ENCODE data around the gene TMEM141. TPM values are rescaled to one million over a fixed set of nuclear protein-coding genes. Genes with fewer than 3 reads are reported as not detected.
A peak's percentile ranks its signal among the peaks of the same experiment; 100 is the strongest.

TMEM141 gene
- total and polyA plus RNA-seq, 10 of the 15 experiments (the other 5 are each of a cell fraction or from before 2014, with no cell fraction given) = 7.8 to 48.6 (median 34.4) TPM

- DNase-seq (ENCODE audit: low read depth, low spot score) = no peak
- no peak overlapping the region for H3K9ac ChIP-seq (ENCODE audit: control insufficient read depth, insufficient read depth, low read length)
- in situ Hi-C loops (cut with MboI) (no loop called here), intact Hi-C loops (cut with micrococcal nuclease; ENCODE audit: unreplicated experiment) (no loop called here)
- ChIA-PET RAD21 (ENCODE audit: unreplicated experiment) (no interaction called here), SMC1A (ENCODE audit: uncharacterized antibody, unreplicated experiment) (interaction anchor here (1.3 to 3.7 kb wide), 3 partner anchors 13 to 23 kb away, joined by 3 to 23 read pairs (median 21); no protein-coding TSS in a partner anchor), POLR2A (no interaction called here), CTCF (interaction anchor here (0.7 to 9.3 kb wide), 4 partner anchors 18 to 472 kb away, joined by 3 to 163 read pairs (median 3); no protein-coding TSS in a partner anchor)
- H3K9me3 ChIP-seq (replicated peaks; ENCODE audit: control insufficient read depth, insufficient read depth, low read length) = no peaks in the 10 kb centered on the region
- ATAC-seq = no peak
- BruUV-seq (replicated peaks) = no TSS peak
- no peak for TF ChIP-seq NR2F1 (conservative IDR thresholded peaks at IDR 0.05)
- no peak for TF ChIP-seq CHD1 (IDR thresholded peaks at IDR 0.05; ENCODE audit: low read depth, low read length)
- no peak for TF ChIP-seq CEBPZ (IDR thresholded peaks at IDR 0.05; ENCODE audit: low read depth, low read length)
- TF ChIP-seq ZNF217 (IDR thresholded peaks at IDR 0.05) = no peak
- no peak for TF ChIP-seq RBBP5 (conservative IDR thresholded peaks at IDR 0.05)
- no peak for TF ChIP-seq EP300 (IDR thresholded peaks at IDR 0.05; ENCODE audit: borderline replicate concordance in 1 of 2, control insufficient read depth in 1 of 2, low read depth in 2 of 2, low read length in 2 of 2)
- no peak for TF ChIP-seq LARP7 (IDR thresholded peaks at IDR 0.05)
- no peak for TF ChIP-seq SIX5 (IDR thresholded peaks at IDR 0.05; ENCODE audit: low read depth, low read length, severe bottlenecking)
- no peak for TF ChIP-seq PAX5 (IDR thresholded peaks at IDR 0.05; ENCODE audit: borderline replicate concordance, low read depth, low read length)
- TF ChIP-seq, protein P1, sequence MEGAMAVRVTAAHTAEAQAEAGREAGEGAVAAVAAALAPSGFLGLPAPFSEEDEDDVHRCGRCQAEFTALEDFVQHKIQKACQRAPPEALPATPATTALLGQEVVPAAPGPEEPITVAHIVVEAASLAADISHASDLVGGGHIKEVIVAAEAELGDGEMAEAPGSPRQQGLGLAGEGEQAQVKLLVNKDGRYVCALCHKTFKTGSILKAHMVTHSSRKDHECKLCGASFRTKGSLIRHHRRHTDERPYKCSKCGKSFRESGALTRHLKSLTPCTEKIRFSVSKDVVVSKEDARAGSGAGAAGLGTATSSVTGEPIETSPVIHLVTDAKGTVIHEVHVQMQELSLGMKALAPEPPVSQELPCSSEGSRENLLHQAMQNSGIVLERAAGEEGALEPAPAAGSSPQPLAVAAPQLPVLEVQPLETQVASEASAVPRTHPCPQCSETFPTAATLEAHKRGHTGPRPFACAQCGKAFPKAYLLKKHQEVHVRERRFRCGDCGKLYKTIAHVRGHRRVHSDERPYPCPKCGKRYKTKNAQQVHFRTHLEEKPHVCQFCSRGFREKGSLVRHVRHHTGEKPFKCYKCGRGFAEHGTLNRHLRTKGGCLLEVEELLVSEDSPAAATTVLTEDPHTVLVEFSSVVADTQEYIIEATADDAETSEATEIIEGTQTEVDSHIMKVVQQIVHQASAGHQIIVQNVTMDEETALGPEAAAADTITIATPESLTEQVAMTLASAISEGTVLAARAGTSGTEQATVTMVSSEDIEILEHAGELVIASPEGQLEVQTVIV (IDR thresholded peaks at IDR 0.05; ENCODE audit: borderline replicate concordance, partially characterized antibody) = no peak
- no peak for TF ChIP-seq MEF2A (IDR thresholded peaks at IDR 0.05; ENCODE audit: insufficient read depth, low read depth, low read length)
- TF ChIP-seq USF1 (IDR thresholded peaks at IDR 0.05; ENCODE audit: borderline replicate concordance, extremely low read length, insufficient read depth, low read depth, low read length) = no peak
- TF ChIP-seq STAT3 (IDR thresholded peaks at IDR 0.05; ENCODE audit: low read depth, low read length) = no peak
- TF ChIP-seq ATF3 (IDR thresholded peaks at IDR 0.05; ENCODE audit: borderline replicate concordance, extremely low read depth, low read depth, low read length) = no peak
- TF ChIP-seq CHD4 (IDR thresholded peaks at IDR 0.05) = no peak
- TF ChIP-seq TCF12 (IDR thresholded peaks at IDR 0.05; ENCODE audit: low read depth, low read length) = no peak
- no peak for TF ChIP-seq HDGF (IDR thresholded peaks at IDR 0.05)
- TF ChIP-seq EGR1 (IDR thresholded peaks at IDR 0.05; ENCODE audit: borderline replicate concordance in 1 of 2, low read depth in 2 of 2, low read length in 2 of 2) = no peak
- no peak for TF ChIP-seq DPF2 (IDR thresholded peaks at IDR 0.05)
- WGBS (ENCODE audit: insufficient coverage, insufficient replicate concordance, low lambda C conversion rate, missing lambda C conversion rate) = 93% methylated on average over 14 of the region's 14 CpGs
- FAIRE-seq = no peak
- no peaks in the 10 kb centered on the region for H4K20me1 ChIP-seq (ENCODE audit: control insufficient read depth, insufficient read depth)
- H3K4me2 ChIP-seq (ENCODE audit: control insufficient read depth, insufficient read depth) = peak overlapping the region; percentile 81
- no peak overlapping the region for H2AFZ ChIP-seq (ENCODE audit: control insufficient read depth, low read depth, low read length)
- peaks cover 26% of the 10 kb centered on the region for H3K4me1 ChIP-seq (ENCODE audit: control insufficient read depth, insufficient read depth, low read length)
- H3K27me3 ChIP-seq (replicated peaks in 1 of 2; ENCODE audit: control insufficient read depth in 2 of 2, insufficient read depth in 2 of 2, low read length in 1 of 2) = no peaks in the 10 kb centered on the region; a peak in 1 of 4 replicates
- no peak overlapping the region; the same call in 1 of the 2 replicates for H3K4me3 ChIP-seq
- H3K79me2 ChIP-seq (ENCODE audit: control insufficient read depth, insufficient read depth, low read length) = no peaks in the 10 kb centered on the region
- H3K27ac ChIP-seq (ENCODE audit: control insufficient read depth, insufficient read depth) = no peak overlapping the region; the same call in 1 of the 2 replicates
- no peaks in the 10 kb centered on the region for H3K36me3 ChIP-seq (ENCODE audit: control insufficient read depth in 2 of 2, insufficient read depth in 2 of 2, low read length in 1 of 2)
These were observed 26.1 kb upstream of the TMEM141 start for GRCh38 chr9:136765041-136765440.
